ENCODE measurements around the gene CNDP2. TPM values are rescaled to one million over a fixed set of nuclear protein-coding genes. Genes with fewer than 3 reads are reported as not detected.

Gene CNDP2
- total RNA-seq, 4 donors from 2014 or later: 29.5 to 82.8 (median 31.6) TPM

DNA sequence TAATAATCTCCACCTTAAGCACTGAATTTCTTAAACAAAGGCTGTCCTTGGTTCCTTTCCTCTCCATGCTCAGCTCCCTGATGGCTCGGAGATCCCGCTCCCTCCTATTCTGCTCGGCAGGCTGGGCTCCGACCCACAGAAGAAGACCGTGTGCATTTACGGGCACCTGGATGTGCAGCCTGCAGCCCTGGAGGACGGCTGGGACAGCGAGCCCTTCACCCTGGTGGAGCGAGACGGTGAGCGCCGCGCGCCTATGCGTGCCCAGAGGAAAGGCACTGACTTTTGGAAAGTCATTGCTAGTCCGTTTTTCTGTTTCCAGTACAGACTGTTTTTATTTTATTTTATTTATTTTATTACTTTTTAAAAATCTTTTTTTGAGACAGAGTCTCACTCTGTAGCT lies 9.6 kb downstream of the CNDP2 start:
- TF ChIP-seq, protein P1, sequence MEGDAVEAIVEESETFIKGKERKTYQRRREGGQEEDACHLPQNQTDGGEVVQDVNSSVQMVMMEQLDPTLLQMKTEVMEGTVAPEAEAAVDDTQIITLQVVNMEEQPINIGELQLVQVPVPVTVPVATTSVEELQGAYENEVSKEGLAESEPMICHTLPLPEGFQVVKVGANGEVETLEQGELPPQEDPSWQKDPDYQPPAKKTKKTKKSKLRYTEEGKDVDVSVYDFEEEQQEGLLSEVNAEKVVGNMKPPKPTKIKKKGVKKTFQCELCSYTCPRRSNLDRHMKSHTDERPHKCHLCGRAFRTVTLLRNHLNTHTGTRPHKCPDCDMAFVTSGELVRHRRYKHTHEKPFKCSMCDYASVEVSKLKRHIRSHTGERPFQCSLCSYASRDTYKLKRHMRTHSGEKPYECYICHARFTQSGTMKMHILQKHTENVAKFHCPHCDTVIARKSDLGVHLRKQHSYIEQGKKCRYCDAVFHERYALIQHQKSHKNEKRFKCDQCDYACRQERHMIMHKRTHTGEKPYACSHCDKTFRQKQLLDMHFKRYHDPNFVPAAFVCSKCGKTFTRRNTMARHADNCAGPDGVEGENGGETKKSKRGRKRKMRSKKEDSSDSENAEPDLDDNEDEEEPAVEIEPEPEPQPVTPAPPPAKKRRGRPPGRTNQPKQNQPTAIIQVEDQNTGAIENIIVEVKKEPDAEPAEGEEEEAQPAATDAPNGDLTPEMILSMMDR (IDR thresholded peaks at IDR 0.05 in 4 of 5, conservative IDR thresholded peaks at IDR 0.05 in 1 of 5): no peak
- no peak for TF ChIP-seq POLR2A (IDR thresholded peaks at IDR 0.05)
- Histone ChIP-seq H3K9me3 (no peaks in the 10 kb centered on the region), H3K4me3 (no peak overlapping the region), H3K4me1 (no peaks in the 10 kb centered on the region), H3K36me3 (peaks cover 0 to 89% of the 10 kb centered on the region in 2 donors), H3K27me3 (no peaks in the 10 kb centered on the region), H3K27ac (no peak overlapping the region)
- DNase-seq (no peak), ATAC-seq (no peak)
- in situ Hi-C loops (cut with MboI; ENCODE audit: low sequenced_read_pairs in 4 of 4): no loop called here
- intact Hi-C loops (cut with DNase I; ENCODE audit: low total_unique reads): no loop called here

DNA sequence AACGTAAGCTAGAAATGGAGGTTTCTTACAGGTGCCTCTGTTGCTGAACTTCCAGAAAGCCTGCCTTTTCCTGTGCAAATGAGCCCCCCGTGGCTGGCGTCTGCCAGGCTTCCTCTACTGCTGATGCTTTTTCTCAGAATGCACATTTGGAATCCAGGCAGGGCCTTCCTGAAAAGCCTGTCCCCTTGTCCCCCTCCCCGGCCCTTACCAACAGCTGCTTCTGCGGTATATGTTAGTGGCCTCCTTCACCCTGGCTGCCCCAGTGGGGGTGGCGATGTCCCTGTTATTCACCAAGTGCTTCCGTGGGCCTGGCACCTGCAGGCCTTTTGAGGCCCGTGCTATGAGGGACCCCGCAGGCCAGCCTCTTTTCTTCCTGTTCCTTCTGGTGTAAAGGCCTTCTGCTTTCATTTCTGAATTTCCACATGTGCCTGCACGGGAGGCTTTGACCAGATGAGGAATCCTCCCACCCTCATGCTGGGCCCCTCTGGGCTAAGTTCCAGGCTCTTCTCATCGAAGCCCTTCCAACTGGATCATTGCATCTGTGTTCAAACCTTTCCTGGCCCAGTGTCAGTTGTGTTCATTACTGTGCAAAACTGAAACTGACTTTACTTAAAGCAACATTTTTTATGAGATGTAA lies 10.4 kb downstream of the CNDP2 start:
- H3K9me3 ChIP-seq: no peaks in the 10 kb centered on the region
- peaks cover 0 to 88% of the 10 kb centered on the region in 2 donors for H3K36me3 ChIP-seq
- H3K27me3 ChIP-seq: no peaks in the 10 kb centered on the region
- DNase-seq (no peak), ATAC-seq (no peak)
- H3K27ac ChIP-seq: no peak overlapping the region
- in situ Hi-C loops (cut with MboI; ENCODE audit: low sequenced_read_pairs in 4 of 4) (no loop called here), intact Hi-C loops (cut with DNase I; ENCODE audit: low total_unique reads) (no loop called here)
- H3K4me3 ChIP-seq: no peak overlapping the region
- H3K4me1 ChIP-seq: no peaks in the 10 kb centered on the region
- no peak for TF ChIP-seq POLR2A (IDR thresholded peaks at IDR 0.05)
- TF ChIP-seq, protein P1 (IDR thresholded peaks at IDR 0.05 in 4 of 5, conservative IDR thresholded peaks at IDR 0.05 in 1 of 5): no peak

DNA sequence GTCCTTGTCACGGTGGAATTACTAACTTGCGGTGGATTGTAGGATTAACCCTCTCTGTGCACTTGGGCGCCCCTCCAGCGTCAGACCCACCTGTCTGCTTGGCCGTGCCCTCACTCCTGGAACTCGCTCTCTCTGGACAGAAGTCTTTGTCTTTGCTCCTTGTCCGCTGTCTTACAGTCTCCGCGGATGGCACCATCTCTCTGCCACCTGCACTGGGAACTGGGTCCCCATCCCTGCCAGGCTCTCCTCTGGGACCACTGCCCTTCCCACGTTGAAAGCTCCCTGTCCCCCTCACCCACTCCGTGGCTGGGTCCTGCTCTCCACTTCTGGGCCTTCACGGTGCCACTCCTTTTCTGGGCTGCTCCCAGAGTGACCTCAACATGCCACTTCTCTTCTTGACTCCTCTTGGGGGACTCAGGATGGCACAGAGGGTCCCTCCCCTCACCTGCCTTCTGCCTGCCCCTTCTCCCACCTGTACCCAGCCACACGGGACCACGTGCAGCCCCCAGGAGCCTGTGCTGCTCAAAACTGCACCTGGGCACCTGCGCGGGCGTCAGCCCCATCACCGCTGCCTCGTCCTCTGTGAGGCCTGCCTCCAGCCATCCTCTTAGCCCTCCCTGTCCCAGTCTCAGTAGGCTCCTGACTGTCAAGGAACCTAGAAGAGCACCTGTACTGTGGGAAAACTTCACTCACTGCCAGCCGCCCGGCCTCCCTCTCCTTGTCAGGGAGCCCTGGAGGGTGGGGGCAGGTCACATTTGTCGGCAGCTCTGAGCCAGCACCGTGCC lies 11.1 kb downstream of the CNDP2 start:
- no peaks in the 10 kb centered on the region for H3K9me3 ChIP-seq
- peaks cover 0 to 88% of the 10 kb centered on the region in 2 donors for H3K36me3 ChIP-seq
- intact Hi-C loops (cut with DNase I; ENCODE audit: low total_unique reads) (no loop called here), in situ Hi-C loops (cut with MboI; ENCODE audit: low sequenced_read_pairs in 4 of 4) (no loop called here)
- H3K27ac ChIP-seq: no peak overlapping the region
- TF ChIP-seq, protein P1 (IDR thresholded peaks at IDR 0.05 in 4 of 5, conservative IDR thresholded peaks at IDR 0.05 in 1 of 5): no peak
- no peak for TF ChIP-seq POLR2A (IDR thresholded peaks at IDR 0.05)
- no peak for DNase-seq
- no peak for ATAC-seq
- no peaks in the 10 kb centered on the region for H3K4me1 ChIP-seq
- H3K4me3 ChIP-seq: no peak overlapping the region
- H3K27me3 ChIP-seq: no peaks in the 10 kb centered on the region

DNA sequence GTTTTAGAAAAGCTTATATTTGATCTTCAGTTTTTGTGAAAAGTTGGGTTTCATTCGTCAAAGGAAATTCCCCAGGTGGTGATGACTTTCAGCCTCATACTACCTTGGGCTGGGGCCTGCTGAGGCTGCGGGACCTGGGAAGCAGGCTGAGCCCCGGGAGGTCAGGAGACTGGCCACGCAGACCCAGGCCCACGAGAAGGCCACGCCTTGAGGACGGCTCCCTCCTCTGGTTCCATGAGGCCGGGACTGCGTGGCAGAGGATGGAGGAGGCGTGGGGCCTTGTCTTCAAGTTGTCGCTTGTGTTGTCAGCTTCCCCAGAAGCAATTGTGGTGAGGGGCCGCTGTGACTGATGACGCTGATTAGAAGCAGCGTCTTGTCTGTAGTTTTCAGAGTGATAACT lies 11.8 kb downstream of the CNDP2 start:
- H3K4me3 ChIP-seq: no peak overlapping the region
- peaks cover 0 to 88% of the 10 kb centered on the region in 2 donors for H3K36me3 ChIP-seq
- in situ Hi-C loops (cut with MboI; ENCODE audit: low sequenced_read_pairs in 4 of 4): no loop called here
- intact Hi-C loops (cut with DNase I; ENCODE audit: low total_unique reads): no loop called here
- H3K27me3 ChIP-seq: no peaks in the 10 kb centered on the region
- H3K9me3 ChIP-seq: no peaks in the 10 kb centered on the region
- H3K4me1 ChIP-seq: no peaks in the 10 kb centered on the region
- H3K27ac ChIP-seq: no peak overlapping the region
- ATAC-seq (no peak), DNase-seq (no peak)
- TF ChIP-seq, protein P1 (IDR thresholded peaks at IDR 0.05 in 4 of 5, conservative IDR thresholded peaks at IDR 0.05 in 1 of 5): no peak
- no peak for TF ChIP-seq POLR2A (IDR thresholded peaks at IDR 0.05)
